H1 (cell line): ENCODE results near the gene MYH7.

Experiments used
- EGR1 ChIP-seq: IDR thresholded peaks from 2 replicates; pipeline ENCODE4 v1.6.1; 2011; ENCODE audit warnings: low read depth, low read length, borderline replicate concordance
- EZH2 ChIP-seq: fragments of 200-600 bp; sonication (generic); IDR thresholded peaks from 2 replicates; pipeline ENCODE4 v1.7.1; 2012; ENCODE audit warnings: low read depth, mild to moderate bottlenecking, moderate library complexity, low read length, inconsistent platforms; ENCODE audit not compliant: severe bottlenecking
- KDM4A ChIP-seq: IDR thresholded peaks from one replicate; pipeline ENCODE4 v1.7.1; 2012; ENCODE audit warnings: low read depth, mild to moderate bottlenecking, moderate library complexity, low read length, inconsistent platforms; ENCODE audit not compliant: severe bottlenecking
- KDM5A ChIP-seq: fragments of 200-600 bp; IDR thresholded peaks from 2 replicates; pipeline ENCODE4 v1.7.1; 2012; ENCODE audit warnings: mild to moderate bottlenecking, low read length, inconsistent platforms, mixed read lengths
- POLR2A ChIP-seq, 2 experiments: IDR thresholded peaks; 1 replicate in 1 of 2; 2 replicates in 1 of 2; pipeline ENCODE4 v1.6.1; 2011; ENCODE audit warnings: low read depth in 2 of 2, low read length in 2 of 2, mild to moderate bottlenecking in 2 of 2; ENCODE audit errors: control extremely low read depth in 1 of 2
- SP1 ChIP-seq: IDR thresholded peaks from 2 replicates; pipeline ENCODE4 v1.6.1; 2011; ENCODE audit warnings: low read depth, low read length
- TCF12 ChIP-seq: IDR thresholded peaks from 2 replicates; pipeline ENCODE4 v1.6.1; 2011; ENCODE audit warnings: low read depth, mild to moderate bottlenecking, low read length

- no peak for TF ChIP-seq EZH2
- no peak for TF ChIP-seq KDM4A
- TF ChIP-seq EGR1 = no peak
- no peak for TF ChIP-seq POLR2A (IDR thresholded peaks at IDR 0.05; ENCODE audit: control extremely low read depth in 1 of 2, low read depth in 2 of 2, low read length in 2 of 2)
- no peak for TF ChIP-seq KDM5A
- TF ChIP-seq TCF12 = no peak
- TF ChIP-seq SP1 = no peak
These were observed 25.4 kb downstream of the MYH7 start for GRCh38 chr14:23409966-23410635.
